Panc1 (cell line): ENCODE results near the gene DONSON.

Source experiments
- CTCF ChIP-seq: fragments of 450-650 bp; IDR thresholded peaks from 2 replicates; pipeline ENCODE4 v1.5.1; 2017; ENCODE audit warnings: mild to moderate bottlenecking
- POLR2AphosphoS5 ChIP-seq: IDR thresholded peaks from 2 replicates; pipeline ENCODE4 v1.6.1; 2012; ENCODE audit warnings: mild to moderate bottlenecking, low read depth, low read length, moderate library complexity
- SIN3A ChIP-seq: IDR thresholded peaks from 2 replicates; pipeline ENCODE4 v1.6.1; 2012; ENCODE audit warnings: low read depth, mild to moderate bottlenecking, low read length, moderate library complexity, borderline replicate concordance; ENCODE audit not compliant: insufficient read depth
- TCF7L2 ChIP-seq: IDR thresholded peaks from 2 replicates; pipeline ENCODE4 v1.6.1; 2011; ENCODE audit warnings: mild to moderate bottlenecking, low read depth, low read length, inconsistent platforms
- TF ChIP-seq, protein P1 (sequence below), 2 experiments: IDR thresholded peaks; 2 replicates each; pipeline ENCODE4 v1.6.1; 2011 to 2012; ENCODE audit warnings: low read depth in 2 of 2, control low read depth in 1 of 2, low read length in 1 of 2, mild to moderate bottlenecking in 1 of 2, moderate library complexity in 1 of 2; ENCODE audit not compliant: insufficient read depth in 1 of 2

DNA sequence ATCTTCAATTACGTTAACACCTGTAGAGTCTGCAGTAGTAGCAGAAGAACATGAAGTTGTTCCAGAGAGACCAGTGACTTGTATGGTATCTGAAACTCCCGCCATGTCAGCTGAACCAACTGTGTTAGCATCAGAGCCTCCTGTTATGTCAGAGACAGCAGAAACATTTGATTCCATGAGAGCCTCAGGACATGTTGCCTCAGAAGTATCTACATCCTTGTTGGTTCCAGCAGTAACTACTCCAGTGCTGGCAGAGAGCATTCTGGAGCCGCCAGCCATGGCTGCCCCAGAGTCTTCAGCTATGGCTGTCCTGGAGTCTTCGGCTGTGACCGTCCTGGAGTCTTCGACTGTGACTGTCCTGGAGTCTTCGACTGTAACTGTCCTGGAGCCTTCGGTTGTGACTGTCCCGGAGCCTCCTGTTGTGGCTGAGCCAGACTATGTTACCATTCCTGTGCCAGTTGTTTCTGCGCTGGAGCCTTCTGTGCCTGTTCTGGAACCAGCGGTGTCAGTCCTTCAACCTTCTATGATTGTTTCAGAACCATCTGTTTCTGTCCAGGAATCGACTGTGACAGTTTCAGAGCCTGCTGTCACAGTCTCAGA lies 35.4 kb downstream of the DONSON start:
- TF ChIP-seq POLR2AphosphoS5 (no peak), CTCF (no peak), SIN3A (no peak), TCF7L2 (no peak)
- TF ChIP-seq, protein P1, sequence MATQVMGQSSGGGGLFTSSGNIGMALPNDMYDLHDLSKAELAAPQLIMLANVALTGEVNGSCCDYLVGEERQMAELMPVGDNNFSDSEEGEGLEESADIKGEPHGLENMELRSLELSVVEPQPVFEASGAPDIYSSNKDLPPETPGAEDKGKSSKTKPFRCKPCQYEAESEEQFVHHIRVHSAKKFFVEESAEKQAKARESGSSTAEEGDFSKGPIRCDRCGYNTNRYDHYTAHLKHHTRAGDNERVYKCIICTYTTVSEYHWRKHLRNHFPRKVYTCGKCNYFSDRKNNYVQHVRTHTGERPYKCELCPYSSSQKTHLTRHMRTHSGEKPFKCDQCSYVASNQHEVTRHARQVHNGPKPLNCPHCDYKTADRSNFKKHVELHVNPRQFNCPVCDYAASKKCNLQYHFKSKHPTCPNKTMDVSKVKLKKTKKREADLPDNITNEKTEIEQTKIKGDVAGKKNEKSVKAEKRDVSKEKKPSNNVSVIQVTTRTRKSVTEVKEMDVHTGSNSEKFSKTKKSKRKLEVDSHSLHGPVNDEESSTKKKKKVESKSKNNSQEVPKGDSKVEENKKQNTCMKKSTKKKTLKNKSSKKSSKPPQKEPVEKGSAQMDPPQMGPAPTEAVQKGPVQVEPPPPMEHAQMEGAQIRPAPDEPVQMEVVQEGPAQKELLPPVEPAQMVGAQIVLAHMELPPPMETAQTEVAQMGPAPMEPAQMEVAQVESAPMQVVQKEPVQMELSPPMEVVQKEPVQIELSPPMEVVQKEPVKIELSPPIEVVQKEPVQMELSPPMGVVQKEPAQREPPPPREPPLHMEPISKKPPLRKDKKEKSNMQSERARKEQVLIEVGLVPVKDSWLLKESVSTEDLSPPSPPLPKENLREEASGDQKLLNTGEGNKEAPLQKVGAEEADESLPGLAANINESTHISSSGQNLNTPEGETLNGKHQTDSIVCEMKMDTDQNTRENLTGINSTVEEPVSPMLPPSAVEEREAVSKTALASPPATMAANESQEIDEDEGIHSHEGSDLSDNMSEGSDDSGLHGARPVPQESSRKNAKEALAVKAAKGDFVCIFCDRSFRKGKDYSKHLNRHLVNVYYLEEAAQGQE (IDR thresholded peaks at IDR 0.05; ENCODE audit: insufficient read depth in 1 of 2, low read depth in 2 of 2, low read length in 1 of 2), result no peak
